Small intestine (tissue), 7 donors: ENCODE data around the gene MT1M. TPM values are rescaled to one million over a fixed set of nuclear protein-coding genes. Genes with fewer than 3 reads are reported as not detected.

ENCODE experiments used
- DNase-seq, 2 donors: peaks; one replicate each; pipeline versions ENCODE4 v3.0.0 to v3.0.0-alpha.2; 2013
- FAIRE-seq: peaks from 2 replicates; lab custom pipeline; 2012; peaks lifted over from hg19 to GRCh38; lab: Jason Lieb, UNC
- H3K27ac ChIP-seq, 3 donors: one replicate each; pipeline ENCODE4 v1.5.1; 2013; ENCODE audit warnings: low read length in 2 of 3, mild to moderate bottlenecking in 2 of 3, control low read depth in 1 of 3, inconsistent platforms in 1 of 3, low read depth in 1 of 3, moderate library complexity in 1 of 3
- H3K27me3 ChIP-seq, 3 donors: one replicate each; pipeline ENCODE4 v1.6.1; 2013; ENCODE audit warnings: low read length in 3 of 3, inconsistent platforms in 1 of 3; ENCODE audit not compliant: control insufficient read depth in 3 of 3, insufficient read depth in 3 of 3
- H3K36me3 ChIP-seq, 3 donors: one replicate each; pipeline ENCODE4 v1.6.1; 2013; ENCODE audit warnings: low read length in 3 of 3, inconsistent platforms in 1 of 3, low read depth in 1 of 3, mild to moderate bottlenecking in 1 of 3, moderate library complexity in 1 of 3; ENCODE audit not compliant: control insufficient read depth in 3 of 3, insufficient read depth in 2 of 3
- H3K4me1 ChIP-seq, 3 donors: one replicate each; pipeline ENCODE4 v1.6.1; 2013; ENCODE audit warnings: low read length in 2 of 3, inconsistent platforms in 1 of 3, low read depth in 1 of 3, mild to moderate bottlenecking in 1 of 3, moderate library complexity in 1 of 3; ENCODE audit not compliant: control insufficient read depth in 3 of 3, insufficient read depth in 2 of 3
- H3K4me3 ChIP-seq, 3 donors: one replicate each; pipeline ENCODE4 v1.5.1; 2013; ENCODE audit warnings: low read length in 3 of 3, control low read depth in 1 of 3, inconsistent platforms in 1 of 3, low read depth in 1 of 3, mild to moderate bottlenecking in 1 of 3, moderate library complexity in 1 of 3
- H3K9me3 ChIP-seq, 2 donors: one replicate each; pipeline ENCODE4 v1.6.1; 2013; ENCODE audit warnings: low read depth in 1 of 2, low read length in 1 of 2; ENCODE audit not compliant: control insufficient read depth in 2 of 2, insufficient read depth in 1 of 2
- WGBS, 3 donors: extraction: QIAGEN DNeasy Blood & Tissue Kit; methylation state at CpG; one replicate each; pipeline ENCODE4 v1.1.7; 2013; 5-methylcytosine and 5-hydroxymethylcytosine counted together
- polyA plus RNA-seq, 4 donors: library from polyadenylated mRNA; stranded (reverse) in 3 of 4; unstranded in 1 of 4; fragments of 200-250 nt in 3 of 4; fragments of 120-200 nt in 1 of 4; gene quantifications; one replicate each; pipeline versions ENCODE4 v1.2.1 to v1.2.3, GENCODE V29; 2013
- donor health status: healthy with polysubstance abuse.
- donor health status: control.
- donor health status: control.
- donor health status: Bipolar disorder and iron deficiency.
- donor health status: healthy.

MT1M gene
- polyA plus RNA-seq, 4 donors, result 3.5 to 106 (median 8.6) TPM

- Histone ChIP-seq H3K4me3 (peak overlapping the region in 2 of 3 donors; percentile 59 to 70), H3K9me3 (peaks cover 0 to 12% of the 10 kb centered on the region in 2 donors), H3K27me3 (no peaks in the 10 kb centered on the region), H3K4me1 (peaks cover 0 to 15% (median 4%) of the 10 kb centered on the region in 3 donors), H3K27ac (peak overlapping the region in 2 of 3 donors; percentile 59 to 74), H3K36me3 (peaks cover 0 to 11% (median 0%) of the 10 kb centered on the region in 3 donors)
- FAIRE-seq, result no peak
- DNase-seq, result no peak
- WGBS, 3 donors, result 3 to 30% (median 9%) methylated on average over 8 of the region's 8 CpGs
Measured at GRCh38 chr16:56682703-56683397, 50.4 kb downstream of the MT1M start.

Other genes starting within 250 kb of the MT1M start
- gene AMFR, start 207.1 kb upstream of the MT1M start, polyA plus RNA-seq, result 10 to 100 TPM; 55.9 to 75.1 (median 64.8) TPM
- gene NUDT21, start 181.3 kb upstream of the MT1M start, polyA plus RNA-seq, result 10 to 100 TPM; 27.5 to 92.4 (median 51.0) TPM
- 10 to 100 TPM in 2 of 4 donors, 1 to 10 TPM in 2; 5.9 to 30.2 (median 12.0) TPM for gene OGFOD1, start 181.1 kb upstream of the MT1M start, polyA plus RNA-seq
- 10 to 100 TPM; 14.3 to 32.1 (median 20.0) TPM for gene BBS2, start 112.6 kb upstream of the MT1M start, polyA plus RNA-seq
- gene MT4, start 67.6 kb upstream of the MT1M start, polyA plus RNA-seq, result not detected
- 1 to 10 TPM in 1 of 4 donors, under 1 TPM in 1, not detected in 2; 0.72 to 5.4 TPM for gene MT3, start 43.1 kb upstream of the MT1M start, polyA plus RNA-seq
- 100 to 1,000 TPM; 133 to 464 (median 194) TPM for gene MT2A, start 24.1 kb upstream of the MT1M start, polyA plus RNA-seq
- gene MT1E, start 6.9 kb upstream of the MT1M start, polyA plus RNA-seq, result 100 to 1,000 TPM in 2 of 4 donors, 10 to 100 TPM in 2; 75.0 to 194 (median 119) TPM
- gene MT1A, start 6.0 kb downstream of the MT1M start, polyA plus RNA-seq, result 100 to 1,000 TPM in 1 of 4 donors, 10 to 100 TPM in 2, 1 to 10 TPM in 1; 1.3 to 240 (median 21.3) TPM
- gene MT1B, start 19.2 kb downstream of the MT1M start, polyA plus RNA-seq, result not detected
- 100 to 1,000 TPM in 1 of 4 donors, 10 to 100 TPM in 3; 13.4 to 189 (median 29.1) TPM for gene MT1F, start 25.3 kb downstream of the MT1M start, polyA plus RNA-seq
- 1,000 to 10,000 TPM in 1 of 4 donors, 100 to 1,000 TPM in 3; 193 to 1,801 (median 342) TPM for gene MT1G, start 35.4 kb downstream of the MT1M start, polyA plus RNA-seq
- 100 to 1,000 TPM in 1 of 4 donors, 10 to 100 TPM in 2, 1 to 10 TPM in 1; 3.6 to 930 (median 62.8) TPM for gene MT1H, start 37.2 kb downstream of the MT1M start, polyA plus RNA-seq
- gene MT1X, start 49.8 kb downstream of the MT1M start, polyA plus RNA-seq, result 100 to 1,000 TPM in 3 of 4 donors, 10 to 100 TPM in 1; 93.7 to 776 (median 195) TPM
- 10 to 100 TPM; 14.1 to 32.1 (median 22.3) TPM for gene NUP93, start 97.5 kb downstream of the MT1M start, polyA plus RNA-seq
- gene SLC12A3, start 232.5 kb downstream of the MT1M start, polyA plus RNA-seq, result under 1 TPM in 2 of 4 donors, not detected in 2; 0.04 TPM